GM18526 (cell line): ENCODE measurements around the gene P2RX2.

Experiments used
- POLR2A ChIP-seq: IDR thresholded peaks from 3 replicates; pipeline ENCODE4 v1.6.1; 2011; ENCODE audit not compliant: insufficient read length; ENCODE audit errors: extremely low read depth

The P2RX2 gene

DNA sequence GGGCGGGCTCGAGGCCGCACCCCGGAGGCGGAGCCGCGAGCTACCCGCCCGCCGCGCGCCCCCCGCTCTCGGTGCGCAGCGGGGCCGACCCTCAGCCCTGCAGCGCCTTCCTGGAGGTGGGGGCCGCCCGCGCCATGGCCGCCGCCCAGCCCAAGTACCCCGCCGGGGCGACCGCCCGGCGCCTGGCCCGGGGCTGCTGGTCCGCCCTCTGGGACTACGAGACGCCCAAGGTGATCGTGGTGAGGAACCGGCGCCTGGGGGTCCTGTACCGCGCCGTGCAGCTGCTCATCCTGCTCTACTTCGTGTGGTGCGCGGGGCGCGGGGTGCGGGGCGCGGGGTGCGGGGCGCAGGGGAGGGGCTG lies at the start of gene P2RX2:
Gene P2RX2, plus strand, starts transcription at position 94 of the 361 bp plus-strand sequence. Its CDS starts 41 bp downstream, at position 135.
- TF ChIP-seq POLR2A = no peak

DNA sequence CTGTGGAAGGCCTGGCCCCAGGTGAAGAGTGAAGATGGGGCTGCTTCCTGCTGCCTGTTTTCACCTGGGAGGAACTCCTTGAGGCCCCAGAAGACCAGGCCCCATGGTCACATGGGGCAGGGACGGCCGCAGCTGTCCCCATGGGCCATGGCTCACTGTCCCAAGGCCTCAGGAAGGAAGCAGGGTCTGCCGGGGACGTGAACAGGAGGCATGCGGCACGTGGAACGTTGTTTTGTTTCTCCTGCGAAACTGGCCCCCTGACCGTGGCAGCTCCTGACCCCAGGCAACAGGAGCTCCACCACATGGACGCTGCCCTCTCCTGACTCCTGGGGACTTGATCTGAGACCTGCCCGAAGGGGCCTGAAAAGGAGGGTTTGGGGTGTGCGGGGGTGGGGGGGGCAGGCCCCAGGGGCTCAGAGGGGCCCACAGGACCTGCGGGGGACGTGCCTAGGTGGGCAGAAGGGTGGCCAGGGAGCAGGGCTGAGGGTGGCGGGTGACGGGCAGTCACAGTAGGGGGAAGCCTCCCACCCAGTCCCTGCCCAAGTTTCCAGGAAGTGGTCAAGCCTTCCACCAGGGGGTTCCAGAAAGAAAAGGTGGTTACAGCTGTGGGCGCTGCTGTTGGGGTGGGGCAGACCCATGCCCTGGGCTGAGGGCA lies 49.6 kb upstream of the P2RX2 start:
- no peak for TF ChIP-seq POLR2A

DNA sequence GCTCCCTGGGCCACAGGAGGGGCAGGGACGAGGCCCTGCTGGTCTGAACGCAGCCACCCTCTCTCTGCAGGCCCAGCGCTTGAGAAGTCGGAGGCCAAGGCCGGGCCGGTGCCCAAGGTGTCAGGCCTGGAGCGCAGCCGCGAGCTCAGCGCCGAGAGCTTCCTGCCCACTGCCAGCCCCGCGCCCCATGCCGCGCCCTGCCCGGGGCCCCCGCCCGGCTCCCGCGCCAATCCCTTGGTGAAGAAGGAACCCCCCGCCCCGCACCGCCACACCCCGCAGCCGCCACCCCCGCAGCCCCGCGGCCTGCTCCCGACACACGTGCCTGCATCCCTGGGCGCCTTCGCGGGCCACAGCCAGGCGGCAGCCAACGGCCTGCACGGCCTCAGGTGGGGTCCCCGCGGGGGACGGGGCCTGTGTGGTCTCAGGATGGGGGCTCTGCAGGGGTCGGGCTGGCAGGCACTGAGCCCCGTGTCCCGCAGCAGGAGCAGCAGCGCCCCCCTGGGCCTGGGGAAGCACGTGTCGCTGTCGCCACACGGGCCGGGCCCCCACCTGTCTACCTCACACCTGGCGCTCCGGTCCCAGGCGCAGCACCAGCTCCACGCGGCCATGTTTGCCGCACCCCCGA lies 48.6 kb upstream of the P2RX2 start:
- no peak for TF ChIP-seq POLR2A

DNA sequence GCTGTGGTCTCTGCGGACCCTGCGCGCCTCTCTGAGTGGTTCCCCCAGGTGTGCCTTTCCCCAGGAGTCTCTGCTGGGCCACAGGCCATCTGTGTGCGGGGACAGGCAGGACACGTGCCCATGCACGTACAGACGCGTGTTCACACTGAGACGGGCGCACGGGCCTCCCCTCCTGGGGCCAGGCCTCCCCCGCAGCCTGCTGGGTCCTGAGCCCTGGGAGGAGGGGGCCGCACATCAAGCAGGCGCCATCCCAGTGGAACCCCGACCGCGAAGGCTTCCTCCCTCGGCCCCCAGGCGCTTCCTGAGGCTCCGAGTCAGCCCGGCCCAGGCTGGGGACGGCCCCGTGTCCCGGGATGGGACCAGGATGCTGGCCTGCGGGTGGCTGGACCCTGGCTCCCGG lies 47.9 kb upstream of the P2RX2 start:
- TF ChIP-seq POLR2A = no peak

DNA sequence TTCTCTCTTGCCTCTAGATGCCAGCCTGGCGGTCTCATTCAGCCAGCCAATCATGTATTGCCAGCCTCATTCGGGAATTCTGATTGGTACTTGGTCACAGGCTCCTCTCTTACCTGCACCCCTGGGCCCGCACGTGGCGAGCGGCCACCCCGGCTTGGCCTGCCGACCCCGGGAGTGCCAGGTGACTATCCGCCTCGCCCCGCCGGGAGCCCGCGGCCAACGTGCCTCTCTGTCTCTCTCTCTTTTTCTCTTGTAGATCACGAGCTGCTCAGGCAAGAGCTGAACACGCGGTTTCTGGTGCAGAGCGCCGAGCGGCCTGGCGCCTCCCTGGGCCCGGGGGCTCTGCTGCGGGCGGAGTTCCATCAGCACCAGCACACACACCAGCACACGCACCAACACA lies 47.5 kb upstream of the P2RX2 start:
- TF ChIP-seq POLR2A = no peak

DNA sequence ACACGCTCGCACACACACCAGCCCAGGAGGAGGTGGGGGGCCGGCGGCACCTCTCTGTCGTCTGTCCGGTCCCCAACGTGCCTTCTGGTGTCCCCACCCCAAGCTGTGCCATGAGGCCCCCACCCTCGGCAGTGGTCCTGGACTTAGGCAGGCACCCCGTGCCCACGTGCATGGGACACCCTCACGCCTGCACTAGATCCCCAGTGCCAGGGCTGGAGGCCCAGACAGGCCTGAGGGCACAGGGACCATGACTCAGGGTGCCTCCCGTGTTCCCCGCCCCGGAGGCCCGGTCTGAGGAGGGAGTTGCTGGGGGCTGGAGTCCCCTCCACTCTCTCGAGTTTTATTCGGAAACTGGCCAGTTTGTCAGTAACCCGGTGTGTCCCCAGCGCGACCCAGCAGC lies 47.0 kb upstream of the P2RX2 start:
- TF ChIP-seq POLR2A = no peak

DNA sequence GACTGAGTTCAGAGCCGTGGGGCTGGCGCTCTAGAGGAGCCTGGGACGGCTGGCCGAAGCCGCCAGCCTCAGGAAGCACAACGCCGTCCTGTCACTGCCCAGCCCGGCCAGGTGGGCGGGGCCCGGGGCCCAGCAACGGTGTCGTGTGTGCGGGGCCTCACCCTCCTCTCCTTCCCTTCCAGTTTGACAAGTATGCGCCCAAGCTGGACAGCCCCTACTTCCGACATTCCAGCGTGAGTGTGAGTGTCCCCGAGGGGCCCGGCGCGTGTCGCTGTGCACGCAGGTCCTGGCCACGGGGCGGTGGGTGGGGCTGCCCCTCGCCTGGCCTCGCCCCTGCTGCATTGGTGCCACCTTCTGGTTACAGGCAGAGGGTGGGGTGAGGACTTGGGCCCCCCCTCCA lies 46.5 kb upstream of the P2RX2 start:
- no peak for TF ChIP-seq POLR2A

DNA sequence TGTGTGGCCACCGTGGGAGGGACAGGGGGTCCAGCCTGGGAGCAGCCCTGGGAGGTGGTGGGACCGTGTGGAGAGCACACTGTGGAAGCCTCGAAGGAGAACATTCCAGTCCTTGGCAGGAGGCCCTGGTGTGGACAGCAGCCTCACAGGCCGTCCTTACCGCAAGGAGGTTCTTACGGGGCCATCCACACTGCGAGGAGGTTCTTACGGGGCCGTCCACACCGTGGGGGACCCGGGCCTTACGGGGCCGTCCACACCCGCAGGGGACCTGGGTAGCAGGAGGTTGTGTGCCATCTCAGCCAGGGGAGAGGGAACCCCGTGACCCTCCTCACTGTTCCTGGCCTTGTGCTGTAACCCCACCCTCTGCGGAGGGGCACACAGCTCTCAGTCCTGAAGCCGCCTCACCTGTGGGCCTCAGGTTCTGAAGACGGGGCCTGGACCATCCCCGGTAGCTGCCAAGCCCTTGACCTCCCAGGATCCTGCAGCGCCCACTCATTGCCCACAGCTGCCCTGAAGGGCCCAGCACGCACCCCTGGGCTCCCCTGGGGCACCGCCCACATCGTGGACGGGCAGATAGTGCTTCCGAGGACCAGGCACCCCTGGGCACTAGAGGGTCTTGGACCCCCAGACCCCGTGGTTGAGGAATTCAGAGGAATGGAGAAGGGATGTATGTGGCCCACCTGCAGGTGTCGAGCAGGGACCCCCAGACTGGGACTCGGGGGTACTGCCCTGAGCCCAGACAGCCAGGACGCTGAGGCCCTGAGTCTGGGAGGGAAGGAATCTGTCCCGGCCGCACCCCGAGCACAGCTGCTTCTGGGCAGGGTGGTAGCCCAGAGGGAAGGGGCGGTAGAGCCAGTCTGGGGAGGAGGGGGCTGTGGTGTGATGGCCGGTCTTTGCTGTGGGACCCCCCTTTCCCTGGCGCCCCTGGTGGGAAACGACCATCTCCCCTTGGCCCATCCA lies 45.5 kb upstream of the P2RX2 start:
- TF ChIP-seq POLR2A = no peak

DNA sequence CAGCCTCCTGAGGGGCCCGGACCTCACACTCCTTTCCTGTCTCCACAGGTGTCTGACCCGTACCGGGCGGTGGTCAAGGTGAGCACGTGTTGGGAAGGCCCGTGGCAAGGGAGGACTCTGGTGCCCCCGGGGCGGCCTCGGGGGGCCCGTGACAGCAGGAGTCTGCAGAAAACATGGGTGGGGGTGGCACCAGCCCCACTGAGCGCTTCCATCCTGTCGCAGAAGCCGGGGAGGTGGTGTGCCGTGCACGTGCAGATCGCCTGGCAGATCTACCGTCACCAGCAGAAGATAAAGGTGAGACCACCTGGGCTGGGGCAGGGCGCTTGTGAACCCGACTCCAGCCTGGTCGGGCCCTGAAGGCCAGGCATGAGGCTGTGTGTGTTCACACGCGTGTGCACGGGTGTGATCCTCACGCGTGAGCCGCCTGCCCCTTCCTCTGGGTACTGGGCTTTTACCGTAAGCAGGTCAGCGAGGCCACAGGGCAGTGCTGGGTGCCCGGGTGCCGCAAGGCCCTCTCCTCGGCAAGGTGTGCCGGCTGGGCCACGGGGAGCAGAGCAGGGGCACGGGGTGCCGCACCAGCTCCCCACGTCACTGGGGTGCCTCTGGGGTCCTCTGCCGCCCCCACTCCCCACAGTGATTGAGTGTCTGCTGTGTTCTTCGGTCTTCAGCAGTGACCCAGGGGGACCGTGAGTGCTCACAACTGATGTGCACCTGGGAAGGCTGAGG lies 44.1 kb upstream of the P2RX2 start:
- TF ChIP-seq POLR2A = no peak

DNA sequence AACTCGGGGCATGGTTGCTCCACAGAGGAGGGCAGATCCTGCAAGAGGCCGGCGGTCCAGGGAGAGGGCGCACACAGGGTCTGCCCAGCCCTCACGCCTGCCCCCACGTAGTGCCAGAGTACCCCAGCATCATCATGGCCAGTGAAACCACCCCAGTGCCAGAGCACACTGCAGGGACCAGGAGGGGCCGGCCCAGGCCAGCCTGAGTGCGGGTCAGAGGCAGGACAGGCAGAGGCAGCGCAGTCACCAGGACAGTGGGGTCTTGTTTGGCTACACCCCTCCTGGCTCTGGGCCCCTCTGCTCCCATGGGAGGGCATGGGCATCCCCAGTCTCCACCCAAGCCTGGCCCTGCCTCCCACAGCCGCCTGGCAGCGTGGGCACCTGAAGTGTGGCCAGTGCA lies 42.9 kb upstream of the P2RX2 start:
- no peak for TF ChIP-seq POLR2A

DNA sequence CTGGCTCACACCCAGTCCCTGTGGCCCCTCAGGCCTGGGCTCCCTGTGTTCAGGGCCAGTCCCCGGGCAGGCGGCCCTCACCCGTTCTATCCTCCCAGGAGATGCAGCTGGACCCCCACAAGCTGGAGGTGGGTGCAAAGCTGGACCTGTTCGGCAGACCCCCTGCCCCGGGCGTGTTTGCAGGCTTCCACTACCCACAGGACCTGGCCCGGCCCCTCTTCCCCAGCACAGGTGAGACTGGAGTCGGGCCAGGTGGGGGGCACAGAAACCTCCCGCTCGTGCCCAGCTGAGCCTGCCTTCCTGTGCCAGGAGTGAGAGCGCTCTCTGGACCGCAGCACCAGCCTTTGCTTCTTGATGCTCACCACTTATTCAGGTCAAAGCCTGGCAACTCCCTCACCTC lies 41.9 kb upstream of the P2RX2 start:
- no peak for TF ChIP-seq POLR2A

DNA sequence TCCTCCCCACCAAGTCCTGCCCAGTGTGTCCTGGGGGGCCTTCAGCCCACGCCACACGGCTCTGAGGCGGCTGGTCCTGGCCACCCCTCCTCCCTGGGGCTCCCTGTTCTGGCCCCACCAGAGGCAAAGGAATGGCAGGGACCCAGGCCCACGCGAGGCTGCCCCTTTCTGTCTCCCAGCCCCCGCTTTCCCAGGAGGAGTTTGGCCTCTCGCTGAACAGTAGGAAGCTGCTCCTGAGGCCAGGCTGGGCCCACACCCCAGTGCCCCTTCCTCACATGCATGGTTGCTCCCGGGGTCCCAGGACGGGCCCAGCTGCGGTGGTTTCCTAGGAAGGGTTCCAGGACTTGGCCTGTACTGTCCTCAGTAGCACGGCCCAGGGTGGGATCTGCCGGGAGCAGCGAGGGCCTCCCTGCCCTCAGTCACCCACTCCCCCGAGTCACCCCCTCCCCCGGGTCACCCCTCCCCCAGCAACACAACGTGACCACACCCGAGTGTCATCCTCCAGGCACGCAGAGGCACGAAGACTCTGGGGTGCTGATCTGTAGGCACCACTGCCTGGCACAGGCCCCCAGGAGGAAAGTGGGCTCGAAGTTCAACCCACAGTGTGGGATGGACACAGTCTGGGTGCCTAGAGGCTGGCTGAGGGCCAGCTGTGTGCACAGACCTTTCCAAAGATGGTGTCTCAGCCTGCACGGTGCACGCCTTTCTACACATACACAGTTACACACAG lies 41.2 kb upstream of the P2RX2 start:
- TF ChIP-seq POLR2A = no peak

DNA sequence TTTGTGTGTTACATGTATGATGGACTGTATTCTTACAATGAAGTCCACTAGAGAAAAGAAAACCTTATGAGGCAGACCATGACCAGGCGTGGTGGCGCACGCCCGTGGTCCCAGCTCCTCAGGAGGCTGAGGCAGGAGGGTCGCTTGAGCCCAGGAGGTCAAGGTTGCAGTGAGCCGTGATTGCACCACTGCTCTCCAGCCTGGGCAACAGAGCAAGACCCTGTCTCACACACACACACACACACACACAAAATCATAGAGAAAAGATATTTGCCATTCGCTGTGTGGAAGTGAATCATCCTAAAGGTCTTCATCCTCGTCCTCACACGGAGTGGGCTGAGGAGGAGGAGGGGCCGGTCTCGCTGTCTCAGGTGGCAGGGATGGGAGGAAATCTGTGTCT lies 40.5 kb upstream of the P2RX2 start:
- TF ChIP-seq POLR2A = no peak

DNA sequence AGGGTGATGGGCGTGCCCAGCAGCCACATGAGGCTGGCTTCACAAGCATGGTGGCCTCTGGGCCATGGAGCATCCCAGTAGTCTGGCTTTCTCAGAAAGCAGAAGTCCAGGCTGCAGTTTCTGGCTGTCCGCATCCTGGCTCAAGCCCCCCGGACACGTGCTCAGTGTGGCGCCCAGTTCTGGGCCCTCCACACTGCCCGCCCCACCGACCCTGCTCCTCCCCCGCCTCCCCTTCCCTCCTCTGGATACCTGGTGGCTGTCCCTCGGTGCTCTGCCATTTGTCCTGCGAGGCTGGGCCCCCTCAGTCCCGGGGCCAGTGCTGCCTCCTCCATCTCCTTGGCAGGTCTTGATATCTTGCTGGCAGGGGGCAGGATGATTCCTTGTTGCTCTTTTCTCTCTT lies 39.8 kb upstream of the P2RX2 start:
- TF ChIP-seq POLR2A = no peak

DNA sequence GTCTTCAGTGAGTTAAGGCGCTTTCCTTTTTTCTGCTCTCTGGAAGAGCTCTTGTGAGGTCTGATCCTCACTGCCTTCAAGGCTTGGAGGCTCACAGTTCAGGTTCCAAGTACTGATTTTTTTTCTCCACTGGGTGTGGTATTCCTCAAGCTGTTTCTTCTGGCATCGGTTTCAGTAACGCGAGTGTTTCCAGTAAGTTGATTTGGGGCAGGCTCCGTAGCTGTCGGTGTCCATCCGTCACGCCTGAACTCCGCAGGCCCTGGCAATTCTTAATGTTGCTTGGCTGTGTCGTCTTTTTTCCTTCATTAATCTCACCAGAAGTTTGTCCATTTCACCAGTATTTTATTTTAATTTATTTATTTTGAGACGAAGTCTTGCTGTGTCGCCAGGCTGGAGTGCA lies 38.8 kb upstream of the P2RX2 start:
- no peak for TF ChIP-seq POLR2A
